Lower lobe of right lung (tissue), 2 donors: ENCODE data around the gene GRIK2. TPM values are rescaled to one million over a fixed set of nuclear protein-coding genes. Genes with fewer than 3 reads are reported as not detected.

Experiments
- ATAC-seq, 2 donors: fragments of 200-7000 bp; cut with Tn5 transposase; one replicate each; pipeline ENCODE4 v1.9.1; 2020 to 2022; ENCODE audit warnings: mild to moderate bottlenecking in 2 of 2, moderate library complexity in 2 of 2
- DNase-seq: peaks from one replicate; pipeline ENCODE4 v3.0.0-alpha.2; 2020
- H3K27ac ChIP-seq: fragments of 200-600 bp; one replicate; pipeline ENCODE4 v1.8.0; 2022
- H3K27me3 ChIP-seq: fragments of 200-600 bp; one replicate; pipeline ENCODE4 v1.8.0; 2022; ENCODE audit warnings: low read depth
- H3K36me3 ChIP-seq: fragments of 200-600 bp; one replicate; pipeline ENCODE4 v1.8.0; 2022; ENCODE audit warnings: mild to moderate bottlenecking
- H3K4me1 ChIP-seq: fragments of 200-600 bp; one replicate; pipeline ENCODE4 v1.8.0; 2022
- H3K4me3 ChIP-seq: fragments of 200-600 bp; one replicate; pipeline ENCODE4 v1.8.0; 2022; ENCODE audit warnings: mild to moderate bottlenecking
- H3K9me3 ChIP-seq: fragments of 200-600 bp; one replicate; pipeline ENCODE4 v1.8.0; 2022
- intact Hi-C: fragments of 100-400 bp; cut with DNase I; formaldehyde crosslinking; loops from one replicate; pipeline ENCODE4 v1.11.0; 2022
- total RNA-seq: library from RNA; stranded (reverse); fragmentation: NEBNext Ultra II Directional; extraction: Animal tissue kit (Norgen Biotek cat#: 25700); gene quantifications from one replicate; pipeline ENCODE4 v1.2.1, GENCODE V29; 2021
- TF ChIP-seq, protein P1 (sequence below): fragments of 200-600 bp; IDR thresholded peaks from one replicate; pipeline ENCODE4 v1.8.0; 2022; ENCODE audit warnings: antibody characterized with exemption, mild to moderate bottlenecking
- donor health status: DM: no; HTN: yes; CAD: no; lungs with severe emphysema.

Gene GRIK2
- total RNA-seq, 1 donor from 2014 or later, result 0.62 TPM

GRCh38 chr6:101728956-101729355 lies 335.4 kb downstream of the GRIK2 start:
- Histone ChIP-seq H3K27me3 (no peaks in the 10 kb centered on the region), H3K9me3 (no peaks in the 10 kb centered on the region), H3K36me3 (no peaks in the 10 kb centered on the region), H3K27ac (no peak overlapping the region), H3K4me1 (no peaks in the 10 kb centered on the region), H3K4me3 (no peak overlapping the region)
- TF ChIP-seq, protein P1, sequence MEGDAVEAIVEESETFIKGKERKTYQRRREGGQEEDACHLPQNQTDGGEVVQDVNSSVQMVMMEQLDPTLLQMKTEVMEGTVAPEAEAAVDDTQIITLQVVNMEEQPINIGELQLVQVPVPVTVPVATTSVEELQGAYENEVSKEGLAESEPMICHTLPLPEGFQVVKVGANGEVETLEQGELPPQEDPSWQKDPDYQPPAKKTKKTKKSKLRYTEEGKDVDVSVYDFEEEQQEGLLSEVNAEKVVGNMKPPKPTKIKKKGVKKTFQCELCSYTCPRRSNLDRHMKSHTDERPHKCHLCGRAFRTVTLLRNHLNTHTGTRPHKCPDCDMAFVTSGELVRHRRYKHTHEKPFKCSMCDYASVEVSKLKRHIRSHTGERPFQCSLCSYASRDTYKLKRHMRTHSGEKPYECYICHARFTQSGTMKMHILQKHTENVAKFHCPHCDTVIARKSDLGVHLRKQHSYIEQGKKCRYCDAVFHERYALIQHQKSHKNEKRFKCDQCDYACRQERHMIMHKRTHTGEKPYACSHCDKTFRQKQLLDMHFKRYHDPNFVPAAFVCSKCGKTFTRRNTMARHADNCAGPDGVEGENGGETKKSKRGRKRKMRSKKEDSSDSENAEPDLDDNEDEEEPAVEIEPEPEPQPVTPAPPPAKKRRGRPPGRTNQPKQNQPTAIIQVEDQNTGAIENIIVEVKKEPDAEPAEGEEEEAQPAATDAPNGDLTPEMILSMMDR, result no peak
- intact Hi-C loops, result no loop called here
- ATAC-seq, result no peak
- DNase-seq, result no peak

DNA sequence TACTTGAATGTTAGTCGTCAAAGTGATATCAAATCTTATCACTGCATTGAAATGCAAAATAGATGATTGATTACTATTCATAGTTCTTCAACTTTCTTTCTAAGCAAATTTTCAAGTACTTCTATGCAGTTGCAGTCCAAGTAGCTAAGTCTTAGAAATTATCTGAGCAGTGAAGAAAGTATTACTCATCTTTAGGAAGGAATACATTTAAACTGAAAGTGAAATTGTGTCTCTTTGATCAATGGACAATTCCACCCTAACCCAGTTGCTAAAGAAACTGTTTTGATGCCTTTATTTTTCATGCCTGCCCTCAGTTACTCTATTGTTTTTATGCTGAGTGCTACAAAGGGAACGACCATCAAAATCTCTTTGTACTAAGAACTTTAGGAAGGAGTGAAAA lies 337.4 kb downstream of the GRIK2 start:
- H3K4me1 ChIP-seq, result no peaks in the 10 kb centered on the region
- ATAC-seq (no peak), DNase-seq (no peak)
- H3K27ac ChIP-seq, result no peak overlapping the region
- intact Hi-C loops, result no loop called here
- no peaks in the 10 kb centered on the region for H3K27me3 ChIP-seq
- H3K36me3 ChIP-seq, result no peaks in the 10 kb centered on the region
- H3K4me3 ChIP-seq, result no peak overlapping the region
- TF ChIP-seq, protein P1, result no peak
- no peaks in the 10 kb centered on the region for H3K9me3 ChIP-seq

- no peaks in the 10 kb centered on the region for H3K4me1 ChIP-seq
- intact Hi-C loops, result no loop called here
- no peak for DNase-seq
- TF ChIP-seq, protein P1, result no peak
- no peak overlapping the region for H3K27ac ChIP-seq
- H3K36me3 ChIP-seq, result no peaks in the 10 kb centered on the region
- H3K9me3 ChIP-seq, result no peaks in the 10 kb centered on the region
- no peak for ATAC-seq
- H3K27me3 ChIP-seq, result no peaks in the 10 kb centered on the region
- no peak overlapping the region for H3K4me3 ChIP-seq
Observed at GRCh38 chr6:101733899-101734298, 340.4 kb downstream of the GRIK2 start.

- H3K27me3 ChIP-seq, result no peaks in the 10 kb centered on the region
- no peaks in the 10 kb centered on the region for H3K36me3 ChIP-seq
- H3K4me1 ChIP-seq, result no peaks in the 10 kb centered on the region
- H3K27ac ChIP-seq, result no peak overlapping the region
- TF ChIP-seq, protein P1, result no peak
- DNase-seq (no peak), ATAC-seq (no peak)
- no peaks in the 10 kb centered on the region for H3K9me3 ChIP-seq
- intact Hi-C loops, result no loop called here
- H3K4me3 ChIP-seq, result no peak overlapping the region
Observed at GRCh38 chr6:101738481-101738880, 345.0 kb downstream of the GRIK2 start.

DNA sequence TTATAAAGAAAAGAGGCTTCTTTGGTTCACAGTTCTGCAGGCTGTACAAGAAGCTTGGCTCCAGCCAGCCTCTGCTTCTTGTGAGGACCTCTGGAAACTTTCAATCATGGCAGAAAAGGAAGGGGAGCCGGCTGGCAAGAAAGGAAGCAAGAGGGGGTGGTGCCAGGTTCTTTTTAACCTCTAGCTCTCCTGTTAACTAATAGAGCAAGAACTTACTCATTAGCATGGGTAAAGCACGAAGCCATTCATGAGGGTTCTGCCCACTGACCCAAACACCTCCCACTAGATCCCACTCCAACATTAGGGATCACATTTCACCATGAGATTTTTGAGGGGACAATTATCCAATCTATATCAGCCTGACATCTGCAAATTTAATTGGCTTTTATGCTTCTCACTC lies 347.1 kb downstream of the GRIK2 start:
- DNase-seq (no peak), ATAC-seq (no peak)
- H3K4me1 ChIP-seq, result no peaks in the 10 kb centered on the region
- H3K27me3 ChIP-seq, result no peaks in the 10 kb centered on the region
- H3K36me3 ChIP-seq, result no peaks in the 10 kb centered on the region
- H3K27ac ChIP-seq, result no peak overlapping the region
- TF ChIP-seq, protein P1, result no peak
- intact Hi-C loops, result no loop called here
- H3K9me3 ChIP-seq, result no peaks in the 10 kb centered on the region
- H3K4me3 ChIP-seq, result no peak overlapping the region
